Stomach (tissue), 9 donors: ENCODE data around the gene ZNF778. TPM values are rescaled to one million over a fixed set of nuclear protein-coding genes. Genes with fewer than 3 reads are reported as not detected.
"Not testable (repeated sequence)": the region's sequence is repeated elsewhere in the genome, so short reads cannot be mapped to it uniquely, and the experiment has no call there.

Experiments used
- DNase-seq, 2 donors: peaks; one replicate each; pipeline versions ENCODE4 v3.0.0 to v3.0.0-alpha.2; 2013 to 2019
- H3K27ac ChIP-seq, 5 donors: fragments of 200-600 bp in 4 of 5; sonication (generic) in 4 of 5; one replicate each; pipeline ENCODE4 v1.5.1; 2013 to 2019; ENCODE audit warnings: mild to moderate bottlenecking in 1 of 5, moderate library complexity in 1 of 5
- H3K27me3 ChIP-seq, 3 donors: fragments of 200-600 bp; sonication (generic); one replicate each; pipeline ENCODE4 v1.5.1; 2017 to 2019; ENCODE audit warnings: mixed run types in 1 of 3
- H3K36me3 ChIP-seq, 4 donors: fragments of 200-600 bp; sonication (generic); 1 replicate in 3 of 4; 2 replicates in 1 of 4; pipeline ENCODE4 v1.5.1; 2016 to 2019
- H3K4me1 ChIP-seq, 4 donors: fragments of 200-600 bp; sonication (generic); one replicate each; pipeline ENCODE4 v1.5.1; 2016 to 2019
- H3K4me3 ChIP-seq, 4 donors: fragments of 200-600 bp; sonication (generic) in 3 of 4; one replicate each; pipeline ENCODE4 v1.5.1; 2016 to 2019; ENCODE audit warnings: mild to moderate bottlenecking in 1 of 4
- H3K9me3 ChIP-seq, 4 donors: fragments of 200-600 bp; sonication (generic); one replicate each; pipeline ENCODE4 v1.5.1; 2016 to 2019
- CTCF ChIP-seq, 7 experiments: fragments of 450-650 bp in 4 of 7; fragments of 200-600 bp in 3 of 7; sonication (generic) in 3 of 7; IDR thresholded peaks; one replicate each; pipeline ENCODE4 v1.5.1; 2016 to 2019; ENCODE audit warnings: antibody characterized with exemption in 7 of 7, control low read depth in 2 of 7, mild to moderate bottlenecking in 1 of 7
- EP300 ChIP-seq: sonication (generic); formaldehyde crosslinking; IDR thresholded peaks from one replicate; pipeline ENCODE4 v1.6.1; 2017; ENCODE audit warnings: antibody characterized with exemption
- POLR2A ChIP-seq, 4 donors: fragments of 450-650 bp; IDR thresholded peaks; one replicate each; pipeline ENCODE4 v1.6.1; 2016; ENCODE audit warnings: antibody characterized with exemption in 4 of 4, control low read depth in 2 of 4, mild to moderate bottlenecking in 1 of 4, moderate library complexity in 1 of 4
- POLR2AphosphoS5 ChIP-seq, 3 donors: sonication (generic); formaldehyde crosslinking; IDR thresholded peaks; one replicate each; pipeline ENCODE4 v1.6.1; 2016; ENCODE audit warnings: antibody characterized with exemption in 3 of 3
- WGBS, 5 donors: extraction: QIAGEN DNeasy Blood & Tissue Kit in 3 of 5; methylation state at CpG; one replicate each; pipeline versions ENCODE4 v1.1.5 to v1.1.7; 2013 to 2018; 5-methylcytosine and 5-hydroxymethylcytosine counted together
- intact Hi-C: fragments of 100-400 bp; cut with DNase I; formaldehyde crosslinking; loops from one replicate; pipeline ENCODE4 v1.15.1; 2023; ENCODE audit warnings: low total_unique reads
- polyA plus RNA-seq, 3 donors: library from polyadenylated mRNA; stranded (reverse); fragments of 200-250 nt; gene quantifications; one replicate each; pipeline ENCODE4 v1.2.3, GENCODE V29; 2013
- total RNA-seq, 5 donors: library from RNA; depleted of rRNA; stranded (reverse); fragments of >200 nt; gene quantifications; one replicate each; pipeline versions ENCODE4 v1.1.0 to v1.2.3, GENCODE V29; 2014 to 2016
- donor health status: healthy with polysubstance abuse.
- donor health status: Bipolar disorder and iron deficiency.
- donor health status: healthy.

Gene ZNF778
- total and polyA plus RNA-seq, 8 donors: 1.2 to 11.7 (median 4.5) TPM

- peaks cover 0 to 6% (median 0%) of the 10 kb centered on the region in 3 donors for H3K27me3 ChIP-seq
- no peaks in the 10 kb centered on the region for H3K36me3 ChIP-seq
- DNase-seq: no peak
- 57 to 68% (median 59%) methylated on average over 12 of the region's 12 CpGs for WGBS, 5 donors
- TF ChIP-seq CTCF (IDR thresholded peaks at IDR 0.05) (no peak), POLR2A (IDR thresholded peaks at IDR 0.05) (no peak), POLR2AphosphoS5 (IDR thresholded peaks at IDR 0.05) (no peak), EP300 (no peak)
- intact Hi-C loops: no loop called here
- no peak overlapping the region for H3K4me3 ChIP-seq
- H3K4me1 ChIP-seq: peaks cover 12 to 30% (median 29%) of the 10 kb centered on the region in 4 donors
- no peak overlapping the region for H3K27ac ChIP-seq
- H3K9me3 ChIP-seq: peaks cover 0 to 11% (median 4%) of the 10 kb centered on the region in 4 donors
Observed at GRCh38 chr16:89244754-89245153, 27.3 kb downstream of the ZNF778 start.

- no peak overlapping the region for H3K27ac ChIP-seq
- peaks cover 0 to 6% (median 0%) of the 10 kb centered on the region in 3 donors for H3K27me3 ChIP-seq
- intact Hi-C loops: no loop called here
- H3K9me3 ChIP-seq: peaks cover 0 to 20% (median 7%) of the 10 kb centered on the region in 4 donors
- no peaks in the 10 kb centered on the region for H3K36me3 ChIP-seq
- peaks cover 12 to 23% (median 22%) of the 10 kb centered on the region in 4 donors for H3K4me1 ChIP-seq
- no peak for DNase-seq
- WGBS, 5 donors: 36 to 48% (median 39%) methylated on average over 13 of the region's 13 CpGs
- peak overlapping the region; percentile 45 to 68 (median 56) for H3K4me3 ChIP-seq
- TF ChIP-seq POLR2AphosphoS5 (IDR thresholded peaks at IDR 0.05) (no peak), EP300 (no peak), CTCF (IDR thresholded peaks at IDR 0.05) (no peak), POLR2A (IDR thresholded peaks at IDR 0.05) (no peak)
Observed at GRCh38 chr16:89246383-89246902, 28.9 kb downstream of the ZNF778 start.

- Histone ChIP-seq H3K9me3 (peaks cover 0 to 20% (median 7%) of the 10 kb centered on the region in 4 donors), H3K4me3 (peak overlapping the region; percentile 45 to 68 (median 56)), H3K27ac (peak overlapping the region in 3 of 5 donors; percentile 41 to 68 (median 53)), H3K4me1 (peaks cover 7 to 18% (median 16%) of the 10 kb centered on the region in 4 donors), H3K27me3 (peaks cover 0 to 6% (median 0%) of the 10 kb centered on the region in 3 donors), H3K36me3 (no peaks in the 10 kb centered on the region)
- TF ChIP-seq POLR2AphosphoS5 (IDR thresholded peaks at IDR 0.05) (no peak), CTCF (IDR thresholded peaks at IDR 0.05) (no peak), EP300 (no peak), POLR2A (IDR thresholded peaks at IDR 0.05) (no peak)
- 2 to 6% (median 3%) methylated on average over 43 to 78 of the region's 78 CpGs for WGBS, 5 donors
- intact Hi-C loops: no loop called here
- DNase-seq: peak; percentile 93 to 94
Observed at GRCh38 chr16:89246903-89247733, 29.6 kb downstream of the ZNF778 start.

- H3K27me3 ChIP-seq, H3K36me3 ChIP-seq, DNase-seq, intact Hi-C loops: not testable (repeated sequence)
- Histone ChIP-seq H3K4me3 (peak overlapping the region; percentile 45 to 68 (median 56)), H3K9me3 (peaks cover 0 to 20% (median 7%) of the 10 kb centered on the region in 4 donors), H3K4me1 (peaks cover 7 to 18% (median 16%) of the 10 kb centered on the region in 4 donors), H3K27ac (peak overlapping the region in 3 of 5 donors; percentile 4 to 53 (median 41))
- WGBS, 5 donors: 0 to 5% (median 2%) methylated on average over 3 to 45 of the region's 45 CpGs
Observed at GRCh38 chr16:89247734-89248075, 30.2 kb downstream of the ZNF778 start.
